ENCODE data around the gene ZNF718.

DNA sequence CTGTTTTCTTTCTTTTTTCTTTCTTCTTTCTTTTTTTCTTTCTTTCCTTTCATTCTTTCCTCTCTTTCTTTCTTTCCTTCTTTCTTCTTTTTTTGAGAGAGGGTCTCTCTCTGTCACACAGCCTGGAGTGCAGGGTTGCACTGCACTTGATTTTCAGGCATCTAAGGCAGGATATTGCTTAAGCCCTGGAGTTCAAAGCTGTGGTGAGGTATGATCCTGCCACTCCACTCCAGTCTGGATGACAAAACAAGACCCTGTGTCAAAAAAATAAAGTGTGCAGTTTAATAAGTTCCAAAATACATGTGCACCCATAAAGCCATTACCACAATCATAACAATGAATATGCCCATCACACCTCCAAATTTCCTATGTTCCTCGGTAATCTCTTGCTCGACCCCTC lies 10.6 kb upstream of the ZNF718 start:
- TF ChIP-seq, protein P1, sequence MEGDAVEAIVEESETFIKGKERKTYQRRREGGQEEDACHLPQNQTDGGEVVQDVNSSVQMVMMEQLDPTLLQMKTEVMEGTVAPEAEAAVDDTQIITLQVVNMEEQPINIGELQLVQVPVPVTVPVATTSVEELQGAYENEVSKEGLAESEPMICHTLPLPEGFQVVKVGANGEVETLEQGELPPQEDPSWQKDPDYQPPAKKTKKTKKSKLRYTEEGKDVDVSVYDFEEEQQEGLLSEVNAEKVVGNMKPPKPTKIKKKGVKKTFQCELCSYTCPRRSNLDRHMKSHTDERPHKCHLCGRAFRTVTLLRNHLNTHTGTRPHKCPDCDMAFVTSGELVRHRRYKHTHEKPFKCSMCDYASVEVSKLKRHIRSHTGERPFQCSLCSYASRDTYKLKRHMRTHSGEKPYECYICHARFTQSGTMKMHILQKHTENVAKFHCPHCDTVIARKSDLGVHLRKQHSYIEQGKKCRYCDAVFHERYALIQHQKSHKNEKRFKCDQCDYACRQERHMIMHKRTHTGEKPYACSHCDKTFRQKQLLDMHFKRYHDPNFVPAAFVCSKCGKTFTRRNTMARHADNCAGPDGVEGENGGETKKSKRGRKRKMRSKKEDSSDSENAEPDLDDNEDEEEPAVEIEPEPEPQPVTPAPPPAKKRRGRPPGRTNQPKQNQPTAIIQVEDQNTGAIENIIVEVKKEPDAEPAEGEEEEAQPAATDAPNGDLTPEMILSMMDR (IDR thresholded peaks at IDR 0.05; ENCODE audit: borderline replicate concordance, extremely low read depth, low read length, poor library complexity, severe bottlenecking), result no peak
- no peak for TF ChIP-seq EZH2 (IDR thresholded peaks at IDR 0.05; ENCODE audit: borderline replicate concordance, low read depth, low read length, severe bottlenecking)

All from DND-41 (cell line).